WERI-Rb-1 (cell line): ENCODE results near the gene GALNT11.

ENCODE experiments used
- DNase-seq: peaks from one replicate; pipeline ENCODE4 v3.0.0-alpha.2; 2020
- H3K27ac ChIP-seq: fragments of 250-450 bp; sonication (Bioruptor Pico); 2 replicates; pipeline ENCODE4 v1.5.1; 2020; ENCODE audit warnings: mild to moderate bottlenecking, moderate library complexity
- H3K27me3 ChIP-seq: fragments of 250-450 bp; sonication (Bioruptor Pico); 2 replicates; pipeline ENCODE4 v1.5.1; 2021; ENCODE audit warnings: mild to moderate bottlenecking, low read depth, moderate library complexity; ENCODE audit not compliant: insufficient read depth, severe bottlenecking
- H3K36me3 ChIP-seq: fragments of 250-450 bp; sonication (Bioruptor Pico); 2 replicates; pipeline ENCODE4 v1.5.1; 2020; ENCODE audit warnings: mild to moderate bottlenecking, moderate library complexity
- H3K4me3 ChIP-seq: 2 replicates; pipeline ENCODE4 v1.5.1; 2011; ENCODE audit warnings: low read depth, mild to moderate bottlenecking, control low read depth, low read length
- H3K9me3 ChIP-seq: fragments of 250-450 bp; sonication (Bioruptor Pico); 2 replicates; pipeline ENCODE4 v1.5.1; 2021; ENCODE audit warnings: mild to moderate bottlenecking, moderate library complexity; ENCODE audit not compliant: severe bottlenecking
- TF ChIP-seq, protein P1 (sequence below): IDR thresholded peaks from 2 replicates; pipeline ENCODE4 v1.5.1; 2011; ENCODE audit warnings: low read depth, mild to moderate bottlenecking, control low read depth, inconsistent platforms, low read length

GALNT11 gene

GRCh38 chr7:152025077-152025936 is at the start of gene GALNT11:
TSS of gene GALNT11 (plus strand) at chr7:152025674. CDS start at chr7:152094228, 68,554 bp downstream.
- TF ChIP-seq, protein P1, sequence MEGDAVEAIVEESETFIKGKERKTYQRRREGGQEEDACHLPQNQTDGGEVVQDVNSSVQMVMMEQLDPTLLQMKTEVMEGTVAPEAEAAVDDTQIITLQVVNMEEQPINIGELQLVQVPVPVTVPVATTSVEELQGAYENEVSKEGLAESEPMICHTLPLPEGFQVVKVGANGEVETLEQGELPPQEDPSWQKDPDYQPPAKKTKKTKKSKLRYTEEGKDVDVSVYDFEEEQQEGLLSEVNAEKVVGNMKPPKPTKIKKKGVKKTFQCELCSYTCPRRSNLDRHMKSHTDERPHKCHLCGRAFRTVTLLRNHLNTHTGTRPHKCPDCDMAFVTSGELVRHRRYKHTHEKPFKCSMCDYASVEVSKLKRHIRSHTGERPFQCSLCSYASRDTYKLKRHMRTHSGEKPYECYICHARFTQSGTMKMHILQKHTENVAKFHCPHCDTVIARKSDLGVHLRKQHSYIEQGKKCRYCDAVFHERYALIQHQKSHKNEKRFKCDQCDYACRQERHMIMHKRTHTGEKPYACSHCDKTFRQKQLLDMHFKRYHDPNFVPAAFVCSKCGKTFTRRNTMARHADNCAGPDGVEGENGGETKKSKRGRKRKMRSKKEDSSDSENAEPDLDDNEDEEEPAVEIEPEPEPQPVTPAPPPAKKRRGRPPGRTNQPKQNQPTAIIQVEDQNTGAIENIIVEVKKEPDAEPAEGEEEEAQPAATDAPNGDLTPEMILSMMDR, result 0 out of 2 replicates have a peak, but pooled peaks have one; percentile 37
- H3K4me3 ChIP-seq, result peak within 1 kb of the TSS; percentile 83
- no peaks in the 10 kb centered on the region for H3K9me3 ChIP-seq
- H3K27ac ChIP-seq, result peak within 1 kb of the TSS; percentile 73
- DNase-seq, result peak; percentile 78
- peaks cover 13% of the 10 kb centered on the region for H3K36me3 ChIP-seq
- H3K27me3 ChIP-seq, result no peaks in the 10 kb centered on the region

DNA sequence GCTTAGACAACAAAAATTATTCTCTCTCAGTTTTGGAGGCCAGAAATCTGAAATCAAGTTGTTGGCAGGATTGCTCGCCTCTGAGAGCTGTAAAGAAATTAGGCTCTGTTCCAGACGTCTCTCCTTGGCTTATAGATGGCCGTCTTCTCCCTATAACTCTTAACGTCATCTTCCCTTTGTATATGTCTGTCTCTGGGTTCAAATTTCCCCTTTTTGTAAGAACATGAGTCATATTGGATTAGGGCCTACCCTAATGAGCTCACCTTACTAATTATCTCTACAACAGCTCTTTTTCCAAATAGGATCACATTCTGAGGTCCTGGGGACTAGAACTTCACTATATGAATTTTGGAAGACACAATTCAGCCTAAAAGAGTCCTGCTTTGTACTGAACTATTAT is 46.9 kb upstream of the GALNT11 start:
- no peaks in the 10 kb centered on the region for H3K36me3 ChIP-seq
- H3K4me3 ChIP-seq, result no peak overlapping the region
- TF ChIP-seq, protein P1, result no peak

DNA sequence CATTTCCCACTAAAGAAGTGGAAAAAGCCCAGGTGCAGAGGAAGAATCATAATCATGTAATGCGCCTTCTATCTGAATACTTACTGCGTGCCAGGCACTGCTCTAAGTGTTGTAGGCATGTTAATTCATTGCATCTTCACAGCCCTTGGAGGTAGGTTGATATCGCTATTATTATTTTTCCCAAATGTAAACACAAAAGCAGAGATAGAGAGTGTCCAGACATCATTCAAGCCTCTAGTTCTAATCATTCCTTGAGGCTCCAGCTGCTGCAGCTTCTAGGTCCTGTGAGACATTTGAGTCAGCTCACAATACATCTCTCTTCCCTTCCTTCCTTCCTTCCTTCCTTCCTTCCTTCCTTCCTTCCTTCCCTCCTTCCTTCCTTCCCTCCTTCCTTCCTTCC is 44.3 kb upstream of the GALNT11 start:
- TF ChIP-seq, protein P1, result no peak
- no peak for DNase-seq
- no peak overlapping the region for H3K27ac ChIP-seq
- H3K36me3 ChIP-seq, result no peaks in the 10 kb centered on the region
- no peak overlapping the region for H3K4me3 ChIP-seq
- no peaks in the 10 kb centered on the region for H3K9me3 ChIP-seq
- H3K27me3 ChIP-seq, result no peaks in the 10 kb centered on the region

More for the DNA sequence above, 46.9 kb upstream of the GALNT11 start:
- no peaks in the 10 kb centered on the region for H3K27me3 ChIP-seq
- H3K9me3 ChIP-seq, result no peaks in the 10 kb centered on the region
- H3K27ac ChIP-seq, result no peak overlapping the region
- no peak for DNase-seq

GRCh38 chr7:151982806-151983205 is 42.7 kb upstream of the GALNT11 start:
- DNase-seq, result no peak
- H3K9me3 ChIP-seq, result no peaks in the 10 kb centered on the region
- TF ChIP-seq, protein P1, result no peak
- no peak overlapping the region for H3K4me3 ChIP-seq
- no peaks in the 10 kb centered on the region for H3K27me3 ChIP-seq
- H3K36me3 ChIP-seq, result no peaks in the 10 kb centered on the region
- H3K27ac ChIP-seq, result no peak overlapping the region

- TF ChIP-seq, protein P1, result no peak
- H3K27ac ChIP-seq, result no peak overlapping the region
- no peaks in the 10 kb centered on the region for H3K36me3 ChIP-seq
- no peaks in the 10 kb centered on the region for H3K9me3 ChIP-seq
- H3K27me3 ChIP-seq, result no peaks in the 10 kb centered on the region
- no peak overlapping the region for H3K4me3 ChIP-seq
- DNase-seq, result no peak
These were observed 40.9 kb upstream of the GALNT11 start for GRCh38 chr7:151984612-151985011.
